DMS153 (cell line): Measurements from ENCODE around the gene HMBS.
"Not testable (repeated sequence)": the region's sequence is repeated elsewhere in the genome, so short reads cannot be mapped to it uniquely, and the experiment has no call there.

Experiments
- DNase-seq: peaks from one replicate; lab custom pipeline; 2025; lab: John Stamatoyannopoulos, UW

HMBS gene

GRCh38 chr11:119100994-119101758, 16.5 kb downstream of the HMBS start:
- no peak for DNase-seq

- peak; percentile 97 for DNase-seq
Observed at GRCh38 chr11:119101759-119102423, 17.2 kb downstream of the HMBS start, which contains the start of gene DPAGT1. DPAGT1 (minus strand) TSS chr11:119101853; CDS start chr11:119101655, 198 bp downstream.

DNA sequence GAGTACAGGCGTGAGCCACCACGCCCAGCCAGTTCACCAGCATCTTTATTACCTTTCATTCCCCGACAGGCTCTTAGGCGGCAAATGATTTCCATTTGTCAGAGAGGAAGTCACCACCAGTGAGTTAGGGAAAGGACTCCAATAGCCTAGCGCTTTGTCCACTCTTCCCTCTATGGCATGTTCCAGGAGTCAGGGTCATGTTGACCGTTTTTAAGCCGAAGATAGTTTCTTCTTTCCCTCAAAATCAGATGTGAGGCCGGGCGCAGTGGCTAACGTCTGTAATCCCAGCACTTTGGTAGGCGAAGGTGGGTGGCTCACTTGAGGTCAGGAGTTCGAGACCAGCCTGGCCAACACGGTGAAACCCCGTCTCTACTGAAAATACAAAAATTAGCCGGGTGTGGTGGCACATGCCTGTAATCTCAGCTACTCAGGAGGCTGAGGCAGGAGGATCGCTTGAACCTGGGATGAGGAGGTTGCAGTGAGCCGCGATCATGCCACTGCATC, 18.5 kb downstream of the HMBS start:
- DNase-seq = not testable (repeated sequence)

DNA sequence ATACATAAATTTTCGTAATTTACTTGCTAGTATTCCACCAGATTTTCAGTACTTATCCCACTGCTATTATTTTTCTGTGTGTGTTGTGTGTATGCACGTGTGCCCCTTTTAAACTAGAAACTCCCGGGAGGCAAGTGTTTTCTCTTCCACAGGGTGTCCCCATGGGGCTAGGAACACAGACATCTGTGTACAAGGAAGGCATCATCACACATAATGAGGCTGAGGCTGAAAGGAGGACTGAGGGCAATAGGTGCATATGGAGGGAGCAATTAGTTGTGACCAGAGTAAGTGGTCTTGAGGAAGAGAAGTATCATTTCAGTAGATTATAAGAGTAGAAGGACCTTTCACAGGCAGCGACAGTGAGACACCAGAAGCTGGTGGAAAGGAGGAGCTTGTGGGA, 19.1 kb downstream of the HMBS start:
- DNase-seq = no peak

- peak; percentile 65 for DNase-seq
Observed at GRCh38 chr11:119106564-119107537, 22.2 kb downstream of the HMBS start, which contains the start of gene C2CD2L. C2CD2L (plus strand) TSS chr11:119107344; CDS start chr11:119107742, 398 bp downstream.

DNA sequence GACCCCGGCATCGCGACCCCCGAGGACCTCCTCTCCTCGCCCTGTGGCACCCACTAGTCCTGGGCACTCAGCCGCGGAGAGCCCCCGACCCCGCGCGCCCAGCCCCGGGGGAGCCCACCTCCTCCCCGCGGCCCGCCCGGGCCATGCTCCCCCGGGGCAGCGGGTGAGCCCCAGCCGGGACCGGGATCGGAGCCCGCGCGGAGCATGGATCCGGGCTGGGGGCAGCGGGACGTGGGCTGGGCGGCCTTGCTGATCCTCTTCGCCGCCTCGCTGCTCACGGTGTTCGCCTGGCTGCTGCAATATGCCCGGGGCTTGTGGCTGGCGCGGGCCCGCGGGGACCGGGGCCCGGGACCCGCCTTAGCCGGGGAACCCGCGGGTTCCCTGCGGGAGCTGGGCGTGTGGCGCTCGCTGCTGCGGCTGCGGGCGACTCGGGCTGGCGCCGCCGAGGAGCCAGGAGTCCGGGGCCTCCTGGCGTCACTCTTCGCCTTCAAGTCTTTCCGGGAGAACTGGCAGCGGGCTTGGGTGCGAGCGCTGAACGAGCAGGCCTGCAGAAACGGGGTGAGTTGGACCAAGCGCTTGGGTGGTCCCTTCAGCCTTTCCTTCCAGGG, 23.0 kb downstream of the HMBS start:
- no peak for DNase-seq

DNA sequence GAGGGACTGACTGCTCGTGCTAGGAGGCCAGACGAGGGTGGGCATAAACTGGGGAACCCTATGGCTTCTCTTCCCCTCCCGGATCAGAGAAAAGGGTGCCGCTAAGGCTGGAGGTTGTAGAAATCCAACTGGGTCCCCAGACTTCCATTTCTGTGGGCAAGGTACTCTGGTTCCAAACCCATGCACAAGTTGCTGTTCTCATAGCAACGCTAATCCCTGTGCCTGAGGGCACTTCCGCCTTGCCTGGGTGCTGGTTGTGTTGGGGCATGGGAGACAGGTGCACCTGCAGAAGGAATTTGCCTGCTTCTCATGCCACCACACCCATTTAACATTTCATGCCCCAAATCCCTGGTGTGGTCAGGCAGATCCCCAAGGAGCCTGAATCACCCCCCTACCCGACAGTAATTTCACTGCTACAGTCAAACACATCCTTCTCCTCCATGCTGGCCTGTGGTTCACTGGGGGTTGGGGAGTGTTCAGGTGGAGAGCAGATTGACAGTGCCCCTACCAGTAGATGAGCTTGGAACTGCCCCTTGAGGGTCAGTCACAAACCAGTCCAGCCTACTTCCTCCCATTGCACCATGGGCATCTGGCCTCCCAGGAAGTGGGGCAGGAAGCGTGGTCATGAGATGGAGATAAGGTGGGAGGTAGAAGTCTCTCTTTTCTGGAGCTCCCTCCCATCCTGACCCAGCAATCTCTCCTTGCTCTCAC, 23.6 kb downstream of the HMBS start:
- no peak for DNase-seq

- DNase-seq = no peak
Observed at GRCh38 chr11:119108857-119109221, 24.2 kb downstream of the HMBS start.

DNA sequence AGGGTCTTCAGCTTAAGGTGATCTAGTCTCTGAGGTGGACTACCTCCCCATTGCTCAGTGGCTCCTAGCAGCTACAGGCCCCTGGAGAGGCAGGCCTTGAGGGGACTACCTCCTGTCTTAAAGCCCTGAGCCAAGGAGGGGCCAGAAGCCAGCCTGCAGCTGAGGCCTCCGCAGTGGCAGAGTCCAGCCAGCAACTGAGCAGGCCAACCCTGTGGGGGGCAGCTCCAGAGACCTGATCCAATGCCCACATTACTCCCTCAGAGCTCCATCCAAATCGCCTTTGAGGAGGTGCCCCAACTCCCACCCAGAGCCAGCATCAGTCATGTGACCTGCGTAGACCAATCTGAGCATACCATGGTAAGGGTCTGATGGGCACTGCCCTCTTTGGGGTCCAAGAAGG, 25.2 kb downstream of the HMBS start:
- DNase-seq = no peak

GRCh38 chr11:119110439-119110838, 25.8 kb downstream of the HMBS start:
- DNase-seq = no peak

- no peak for DNase-seq
Observed at GRCh38 chr11:119111361-119111925, 26.8 kb downstream of the HMBS start.

DNA sequence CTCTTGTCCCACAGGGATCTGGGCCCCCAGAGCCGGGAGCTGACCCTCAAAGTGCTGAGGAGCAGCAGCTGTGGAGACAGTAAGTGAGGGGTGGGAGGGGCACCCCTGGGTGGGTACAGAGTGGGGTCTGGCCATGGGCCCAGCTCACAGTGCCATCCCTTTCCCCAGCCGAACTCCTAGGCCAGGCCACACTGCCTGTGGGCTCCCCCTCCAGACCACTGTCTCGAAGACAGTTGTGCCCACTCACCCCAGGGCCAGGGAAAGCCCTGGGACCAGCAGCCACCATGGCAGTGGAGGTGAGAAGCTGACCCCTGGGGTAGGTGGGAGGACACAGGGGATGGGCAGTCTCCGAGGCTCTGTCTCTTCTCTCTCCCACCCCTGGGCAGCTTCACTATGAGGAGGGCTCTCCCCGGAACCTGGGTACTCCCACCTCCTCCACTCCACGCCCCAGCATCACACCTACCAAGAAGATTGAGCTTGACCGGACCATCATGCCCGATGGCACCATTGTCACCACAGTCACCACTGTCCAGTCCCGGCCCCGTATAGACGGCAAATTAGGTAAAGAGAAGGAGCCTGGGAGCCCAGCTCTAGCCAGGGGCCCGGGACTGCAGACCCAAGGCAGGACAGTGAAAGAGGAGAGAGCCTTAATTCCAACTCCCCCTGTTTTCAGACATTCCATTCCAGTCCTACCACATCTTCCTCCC, 27.8 kb downstream of the HMBS start:
- no peak for DNase-seq

- DNase-seq = no peak
Observed at GRCh38 chr11:119113716-119114115, 29.0 kb downstream of the HMBS start.

- no peak for DNase-seq
Observed at GRCh38 chr11:119114351-119114750, 29.7 kb downstream of the HMBS start.

GRCh38 chr11:119115484-119116234, 31.0 kb downstream of the HMBS start:
- no peak for DNase-seq

GRCh38 chr11:119116235-119116594, 31.5 kb downstream of the HMBS start:
- DNase-seq = no peak

DNA sequence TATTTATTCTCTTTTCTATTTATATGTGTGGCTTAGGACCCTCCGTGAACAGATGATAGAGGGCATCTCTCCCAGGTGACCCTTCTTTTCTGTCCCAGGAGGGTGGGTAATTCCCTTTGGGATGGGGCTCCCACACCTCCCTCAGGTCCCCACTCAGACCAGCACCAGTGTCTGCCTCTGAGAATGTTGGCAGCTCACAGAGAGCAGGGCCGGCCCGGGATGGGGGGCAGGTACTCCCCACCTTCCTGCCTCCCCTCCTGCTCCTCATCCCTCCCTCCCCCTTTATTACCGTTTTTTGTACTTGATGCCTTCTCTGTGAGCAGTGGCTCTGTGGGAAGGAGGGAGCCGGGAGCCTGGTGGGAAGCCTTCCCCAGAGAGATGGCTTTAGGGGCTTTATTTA, 31.9 kb downstream of the HMBS start:
- no peak for DNase-seq

DNA sequence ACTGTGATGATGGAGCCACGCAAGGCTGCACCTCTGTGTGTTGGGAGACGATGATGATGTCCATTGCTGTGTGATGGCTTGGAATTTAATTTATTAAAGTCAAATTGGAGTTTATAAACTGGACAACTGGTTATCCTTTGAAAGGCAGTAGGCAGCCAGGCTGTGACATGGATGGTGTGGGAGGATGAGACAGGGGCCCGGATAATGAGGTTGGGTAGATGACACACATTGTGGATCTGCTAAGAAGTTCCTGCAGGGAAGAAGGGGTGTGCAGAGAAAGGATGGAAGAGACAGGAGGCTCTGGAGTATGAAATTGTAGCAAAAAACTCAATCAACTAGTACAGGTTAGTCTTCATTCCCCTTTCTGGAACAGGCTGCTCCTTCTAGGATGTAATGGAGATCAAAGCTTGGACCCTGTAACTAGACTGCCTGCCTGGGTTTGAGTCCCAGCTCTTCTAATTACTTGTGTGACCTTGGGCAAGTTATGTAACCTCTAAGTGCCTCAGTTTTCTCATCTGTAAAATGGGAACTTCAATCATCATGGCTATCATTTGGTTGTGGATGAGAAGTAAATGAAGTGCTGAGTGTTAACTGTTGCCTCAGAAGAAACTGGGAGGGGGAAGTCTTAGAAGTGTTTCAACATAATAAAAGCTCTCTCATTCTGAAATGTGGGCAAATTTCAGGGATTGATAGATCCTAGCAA, 32.5 kb downstream of the HMBS start:
- no peak for DNase-seq

DNA sequence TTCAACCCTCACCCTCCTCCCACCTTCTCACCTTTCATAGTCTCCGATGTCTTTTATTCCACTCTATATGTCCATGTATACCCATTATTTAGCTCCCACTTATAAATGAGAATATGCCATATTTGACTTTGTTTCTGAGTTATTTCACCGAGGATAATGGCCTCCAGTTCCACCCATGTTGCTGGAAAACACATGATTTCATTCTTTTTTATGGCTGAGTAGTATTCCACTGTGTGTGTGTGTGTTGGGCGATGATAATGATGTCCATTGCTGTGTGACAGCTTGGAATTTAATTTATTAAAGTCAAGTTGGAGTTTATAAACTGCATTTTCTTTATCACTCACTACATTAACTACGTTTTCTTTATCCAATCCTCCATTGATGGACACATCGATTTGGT, 33.5 kb downstream of the HMBS start:
- DNase-seq = no peak
